GM23338 (cell line): ENCODE data around the gene TRA2A. TPM values are rescaled to one million over a fixed set of nuclear protein-coding genes. Genes with fewer than 3 reads are reported as not detected.
A peak's percentile ranks its signal among the peaks of the same experiment; 100 is the strongest.

Experiments used
- ATAC-seq: fragments of 200-7000 bp; cut with Tn5 transposase; 3 replicates; pipeline ENCODE4 v1.9.1; 2020
- DNase-seq: peaks from one replicate; pipeline ENCODE4 v3.0.0-alpha.2; 2015; ENCODE audit warnings: low spot score
- H2AFZ ChIP-seq: fragments of 200-600 bp; sonication (generic); 2 replicates; pipeline ENCODE4 v1.8.0; 2016; ENCODE audit warnings: antibody characterized with exemption, mild to moderate bottlenecking, moderate library complexity
- H3F3A ChIP-seq: fragments of 200-600 bp; sonication (generic); replicated peaks from 2 replicates; pipeline ENCODE4 v1.8.0; 2017; ENCODE audit warnings: antibody characterized with exemption, mixed run types, low read depth
- H3K27ac ChIP-seq: fragments of 200-600 bp; sonication (generic); 2 replicates; pipeline ENCODE4 v1.6.1; 2016; ENCODE audit warnings: low read depth
- H3K27me3 ChIP-seq: fragments of 200-600 bp; sonication (generic); 2 replicates; pipeline ENCODE4 v1.8.0; 2016; ENCODE audit warnings: mild to moderate bottlenecking, mixed run types, moderate library complexity; ENCODE audit not compliant: insufficient read depth
- H3K36me3 ChIP-seq: fragments of 200-600 bp; sonication (generic); 2 replicates; pipeline ENCODE4 v1.8.0; 2016; ENCODE audit warnings: mild to moderate bottlenecking; ENCODE audit not compliant: insufficient read depth
- H3K4me1 ChIP-seq: fragments of 200-600 bp; sonication (generic); 2 replicates; pipeline ENCODE4 v1.8.0; 2016; ENCODE audit warnings: mild to moderate bottlenecking, moderate library complexity; ENCODE audit not compliant: insufficient read depth
- H3K4me2 ChIP-seq: fragments of 200-600 bp; sonication (generic); 2 replicates; pipeline ENCODE4 v1.7.1; 2017; ENCODE audit warnings: mixed run types
- H3K4me3 ChIP-seq: fragments of 200-600 bp; sonication (generic); 2 replicates; pipeline ENCODE4 v1.6.1; 2016; ENCODE audit warnings: mixed run types
- H3K79me2 ChIP-seq: fragments of 200-600 bp; sonication (generic); replicated peaks from 2 replicates; pipeline ENCODE4 v1.8.0; 2017; ENCODE audit warnings: mild to moderate bottlenecking; ENCODE audit not compliant: insufficient read depth
- H3K9me2 ChIP-seq: fragments of 200-600 bp; sonication (generic); 2 replicates; pipeline ENCODE4 v1.8.0; 2017; ENCODE audit not compliant: insufficient read depth
- H4K20me1 ChIP-seq: fragments of 200-600 bp; sonication (generic); replicated peaks from 2 replicates; pipeline ENCODE4 v1.8.0; 2017; ENCODE audit warnings: mild to moderate bottlenecking; ENCODE audit not compliant: insufficient read depth
- H3K27ac Mint-ChIP-seq: 2 replicates; pipeline ENCODE4 v1.8.0; 2020; ENCODE audit warnings: inconsistent platforms, mild to moderate bottlenecking, moderate library complexity, mixed read lengths
- H3K27me3 Mint-ChIP-seq: 3 replicates; pipeline ENCODE4 v1.8.0; 2022; ENCODE audit warnings: low read depth, mild to moderate bottlenecking, moderate library complexity, mixed read lengths, inconsistent platforms; ENCODE audit not compliant: insufficient read depth, poor library complexity
- H3K36me3 Mint-ChIP-seq: 3 replicates; pipeline ENCODE4 v1.8.0; 2021; ENCODE audit warnings: low read depth, mild to moderate bottlenecking, inconsistent platforms, moderate library complexity, mixed read lengths
- H3K4me1 Mint-ChIP-seq: 3 replicates; pipeline ENCODE4 v1.8.0; 2020; ENCODE audit warnings: mild to moderate bottlenecking, inconsistent platforms, mixed read lengths
- H3K4me3 Mint-ChIP-seq: 3 replicates; pipeline ENCODE4 v1.8.0; 2021; ENCODE audit warnings: moderate library complexity, mild to moderate bottlenecking, inconsistent platforms, mixed read lengths
- H3K9me3 Mint-ChIP-seq: 3 replicates; pipeline ENCODE4 v1.8.0; 2020; ENCODE audit warnings: moderate library complexity, mild to moderate bottlenecking, inconsistent platforms, mixed read lengths
- CREB1 ChIP-seq: fragments of 250-450 bp; sonication (Bioruptor Pico); IDR thresholded peaks from 2 replicates; pipeline ENCODE4 v1.5.0; 2020; ENCODE audit warnings: low read depth, mild to moderate bottlenecking, moderate library complexity
- CTCF ChIP-seq, 2 experiments: fragments of 200-600 bp in 1 of 2; sonication (generic) in 1 of 2; conservative IDR thresholded peaks; 2 replicates each; pipeline versions ENCODE4 v1.5.1 to v1.6.1; 2016 to 2017; ENCODE audit warnings: antibody characterized with exemption in 2 of 2, low read depth in 2 of 2, mild to moderate bottlenecking in 2 of 2, moderate library complexity in 1 of 2
- NANOG ChIP-seq: IDR thresholded peaks from 2 replicates; pipeline ENCODE4 v1.6.1; 2016; ENCODE audit warnings: antibody characterized with exemption, borderline replicate concordance
- polyA plus RNA-seq: library from polyadenylated mRNA; unstranded; fragments of >200 nt; fragmentation: Nextera tagmentation; extraction: Ambion mirVana; gene quantifications from 2 replicates; pipeline ENCODE4 v1.2.1, GENCODE V29; 2016
- total RNA-seq: library from RNA; depleted of rRNA; stranded (reverse); fragments of >200 nt; shearing (Covaris generic); gene quantifications from 2 replicates; pipeline ENCODE4 v1.2.3, GENCODE V29; 2014
- TF ChIP-seq, protein P1 (sequence below): fragments of 250-450 bp; sonication (Bioruptor Pico); IDR thresholded peaks from 2 replicates; pipeline ENCODE4 v1.5.0; 2020; ENCODE audit warnings: mild to moderate bottlenecking, moderate library complexity

Gene TRA2A
- total and polyA plus RNA-seq, 2 experiments from 2014 or later: 82.6 to 271 TPM

DNA sequence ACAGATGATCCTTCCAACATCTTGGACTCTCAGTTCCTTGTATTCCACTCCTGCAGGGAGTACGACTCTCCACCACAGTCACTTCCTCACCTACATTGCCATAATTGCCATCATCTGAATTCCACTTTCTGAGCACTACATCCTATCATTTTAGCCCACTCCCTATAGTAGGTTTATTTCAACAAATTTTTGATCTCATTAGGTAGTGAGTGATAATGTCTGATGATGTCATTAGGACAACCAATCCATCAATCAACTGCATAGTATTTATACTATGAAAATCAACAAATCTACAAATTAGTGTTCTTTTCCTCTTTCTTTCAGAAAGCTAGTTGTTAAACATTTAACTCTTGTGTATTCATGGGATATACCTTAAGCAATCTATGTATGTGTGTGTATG lies 13.7 kb upstream of the TRA2A start (continued):
- no peak for TF ChIP-seq NANOG
- TF ChIP-seq CTCF (conservative IDR thresholded peaks at IDR 0.05; ENCODE audit: low read depth in 2 of 2): no peak
- TF ChIP-seq, protein P1, sequence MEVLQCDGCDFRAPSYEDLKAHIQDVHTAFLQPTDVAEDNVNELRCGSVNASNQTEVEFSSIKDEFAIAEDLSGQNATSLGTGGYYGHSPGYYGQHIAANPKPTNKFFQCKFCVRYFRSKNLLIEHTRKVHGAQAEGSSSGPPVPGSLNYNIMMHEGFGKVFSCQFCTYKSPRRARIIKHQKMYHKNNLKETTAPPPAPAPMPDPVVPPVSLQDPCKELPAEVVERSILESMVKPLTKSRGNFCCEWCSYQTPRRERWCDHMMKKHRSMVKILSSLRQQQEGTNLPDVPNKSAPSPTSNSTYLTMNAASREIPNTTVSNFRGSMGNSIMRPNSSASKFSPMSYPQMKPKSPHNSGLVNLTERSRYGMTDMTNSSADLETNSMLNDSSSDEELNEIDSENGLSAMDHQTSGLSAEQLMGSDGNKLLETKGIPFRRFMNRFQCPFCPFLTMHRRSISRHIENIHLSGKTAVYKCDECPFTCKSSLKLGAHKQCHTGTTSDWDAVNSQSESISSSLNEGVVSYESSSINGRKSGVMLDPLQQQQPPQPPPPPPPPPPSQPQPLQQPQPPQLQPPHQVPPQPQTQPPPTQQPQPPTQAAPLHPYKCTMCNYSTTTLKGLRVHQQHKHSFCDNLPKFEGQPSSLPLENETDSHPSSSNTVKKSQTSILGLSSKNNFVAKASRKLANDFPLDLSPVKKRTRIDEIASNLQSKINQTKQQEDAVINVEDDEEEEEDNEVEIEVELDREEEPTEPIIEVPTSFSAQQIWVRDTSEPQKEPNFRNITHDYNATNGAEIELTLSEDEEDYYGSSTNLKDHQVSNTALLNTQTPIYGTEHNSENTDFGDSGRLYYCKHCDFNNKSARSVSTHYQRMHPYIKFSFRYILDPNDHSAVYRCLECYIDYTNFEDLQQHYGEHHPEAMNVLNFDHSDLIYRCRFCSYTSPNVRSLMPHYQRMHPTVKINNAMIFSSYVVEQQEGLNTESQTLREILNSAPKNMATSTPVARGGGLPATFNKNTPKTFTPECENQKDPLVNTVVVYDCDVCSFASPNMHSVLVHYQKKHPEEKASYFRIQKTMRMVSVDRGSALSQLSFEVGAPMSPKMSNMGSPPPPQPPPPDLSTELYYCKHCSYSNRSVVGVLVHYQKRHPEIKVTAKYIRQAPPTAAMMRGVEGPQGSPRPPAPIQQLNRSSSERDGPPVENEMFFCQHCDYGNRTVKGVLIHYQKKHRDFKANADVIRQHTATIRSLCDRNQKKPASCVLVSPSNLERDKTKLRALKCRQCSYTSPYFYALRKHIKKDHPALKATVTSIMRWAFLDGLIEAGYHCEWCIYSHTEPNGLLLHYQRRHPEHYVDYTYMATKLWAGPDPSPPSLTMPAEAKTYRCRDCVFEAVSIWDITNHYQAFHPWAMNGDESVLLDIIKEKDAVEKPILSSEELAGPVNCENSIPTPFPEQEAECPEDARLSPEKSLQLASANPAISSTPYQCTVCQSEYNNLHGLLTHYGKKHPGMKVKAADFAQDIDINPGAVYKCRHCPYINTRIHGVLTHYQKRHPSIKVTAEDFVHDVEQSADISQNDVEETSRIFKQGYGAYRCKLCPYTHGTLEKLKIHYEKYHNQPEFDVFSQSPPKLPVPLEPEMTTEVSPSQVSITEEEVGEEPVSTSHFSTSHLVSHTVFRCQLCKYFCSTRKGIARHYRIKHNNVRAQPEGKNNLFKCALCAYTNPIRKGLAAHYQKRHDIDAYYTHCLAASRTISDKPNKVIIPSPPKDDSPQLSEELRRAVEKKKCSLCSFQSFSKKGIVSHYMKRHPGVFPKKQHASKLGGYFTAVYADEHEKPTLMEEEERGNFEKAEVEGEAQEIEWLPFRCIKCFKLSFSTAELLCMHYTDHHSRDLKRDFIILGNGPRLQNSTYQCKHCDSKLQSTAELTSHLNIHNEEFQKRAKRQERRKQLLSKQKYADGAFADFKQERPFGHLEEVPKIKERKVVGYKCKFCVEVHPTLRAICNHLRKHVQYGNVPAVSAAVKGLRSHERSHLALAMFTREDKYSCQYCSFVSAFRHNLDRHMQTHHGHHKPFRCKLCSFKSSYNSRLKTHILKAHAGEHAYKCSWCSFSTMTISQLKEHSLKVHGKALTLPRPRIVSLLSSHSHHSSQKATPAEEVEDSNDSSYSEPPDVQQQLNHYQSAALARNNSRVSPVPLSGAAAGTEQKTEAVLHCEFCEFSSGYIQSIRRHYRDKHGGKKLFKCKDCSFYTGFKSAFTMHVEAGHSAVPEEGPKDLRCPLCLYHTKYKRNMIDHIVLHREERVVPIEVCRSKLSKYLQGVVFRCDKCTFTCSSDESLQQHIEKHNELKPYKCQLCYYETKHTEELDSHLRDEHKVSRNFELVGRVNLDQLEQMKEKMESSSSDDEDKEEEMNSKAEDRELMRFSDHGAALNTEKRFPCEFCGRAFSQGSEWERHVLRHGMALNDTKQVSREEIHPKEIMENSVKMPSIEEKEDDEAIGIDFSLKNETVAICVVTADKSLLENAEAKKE (CRISPR knock-in tag): no peak

DNA sequence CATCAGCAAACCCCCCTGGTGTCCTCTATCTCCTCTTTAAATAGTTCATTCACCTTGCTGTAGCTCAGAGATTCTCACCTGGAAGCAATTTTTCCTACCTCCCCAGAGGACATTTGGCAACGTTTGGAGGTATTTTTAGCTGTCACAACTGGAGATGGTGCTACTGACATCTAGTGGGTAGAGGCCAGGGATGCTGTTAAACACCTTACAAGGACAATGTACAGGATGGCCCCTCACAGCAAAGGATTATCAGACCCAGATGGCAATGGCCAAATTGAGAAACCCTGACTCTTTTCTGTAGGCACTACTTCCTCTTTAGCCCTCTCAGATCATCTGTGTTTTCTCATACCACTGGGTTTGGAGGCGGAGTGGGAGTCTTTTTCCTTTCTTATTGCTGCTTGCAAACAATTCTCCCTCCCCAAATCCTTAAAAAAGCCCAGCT lies 13.2 kb upstream of the TRA2A start:
- peaks cover 11% of the 10 kb centered on the region; the same call in 2 of the 3 replicates for H3K9me3 Mint-ChIP-seq
- Histone ChIP-seq H3K36me3 (no peaks in the 10 kb centered on the region), H3K4me3 (no peak overlapping the region), H3K4me1 (no peaks in the 10 kb centered on the region), H4K20me1 (no peaks in the 10 kb centered on the region), H3F3A (no peaks in the 10 kb centered on the region), H2AFZ (no peak overlapping the region), H3K9me2 (no peaks in the 10 kb centered on the region), H3K79me2 (no peaks in the 10 kb centered on the region), H3K4me2 (no peak overlapping the region), H3K27me3 (no peaks in the 10 kb centered on the region), H3K27ac (no peak overlapping the region)
- H3K4me3 Mint-ChIP-seq: no peak overlapping the region
- H3K4me1 Mint-ChIP-seq: no peaks in the 10 kb centered on the region
- TF ChIP-seq CREB1 (CRISPR knock-in tag) (no peak), CTCF (conservative IDR thresholded peaks at IDR 0.05; ENCODE audit: low read depth in 2 of 2) (peak; percentile 73 to 97)
- H3K36me3 Mint-ChIP-seq: no peaks in the 10 kb centered on the region
- peaks cover 5% of the 10 kb centered on the region for H3K27me3 Mint-ChIP-seq
- no peak overlapping the region for H3K27ac Mint-ChIP-seq
- peak; percentile 76 for DNase-seq
- ATAC-seq: peak; percentile 82
